Astrocyte of the spinal cord (primary cell): ENCODE measurements around the gene EML5.

ENCODE experiments used
- DNase-seq: peaks from one replicate; pipeline ENCODE4 v3.0.0; 2011; ENCODE audit warnings: low read depth, low spot score
- H3K4me3 ChIP-seq: 2 replicates; pipeline ENCODE4 v1.5.1; 2011; ENCODE audit warnings: low read depth, mild to moderate bottlenecking, low read length, moderate library complexity
- CTCF ChIP-seq: IDR thresholded peaks from 2 replicates; pipeline ENCODE4 v1.5.1; 2012; ENCODE audit warnings: low read depth, mild to moderate bottlenecking, low read length, inconsistent platforms
- in situ Hi-C: cut with HindIII; loops from 2 replicates; pipeline ENCODE4 v1.10.0; 2017; ENCODE audit warnings: low sequenced_read_pairs

The EML5 gene

GRCh38 chr14:88562831-88563686 is 229.7 kb downstream of the EML5 start, which contains the start of gene ZC3H14:
Gene ZC3H14 (plus strand): TSS chr14:88563037. CDS start chr14:88563134, 97 bp downstream.
- peak within 1 kb of the TSS; percentile 74 for H3K4me3 ChIP-seq
- DNase-seq: peak; percentile 88
- in situ Hi-C loops: no loop called here
- TF ChIP-seq CTCF: no peak

- H3K4me3 ChIP-seq: peak overlapping the region; percentile 74
- no peak for DNase-seq
- no peak for TF ChIP-seq CTCF
- in situ Hi-C loops: no loop called here
Measured at GRCh38 chr14:88562532-88562830, 230.3 kb downstream of the EML5 start.
